ENCODE data around the gene ANO4. TPM values are rescaled to one million over a fixed set of nuclear protein-coding genes. Genes with fewer than 3 reads are reported as not detected.

ANO4 gene
- total RNA-seq, 2 donors from 2014 or later, result 7.2 to 8.5 TPM

DNA sequence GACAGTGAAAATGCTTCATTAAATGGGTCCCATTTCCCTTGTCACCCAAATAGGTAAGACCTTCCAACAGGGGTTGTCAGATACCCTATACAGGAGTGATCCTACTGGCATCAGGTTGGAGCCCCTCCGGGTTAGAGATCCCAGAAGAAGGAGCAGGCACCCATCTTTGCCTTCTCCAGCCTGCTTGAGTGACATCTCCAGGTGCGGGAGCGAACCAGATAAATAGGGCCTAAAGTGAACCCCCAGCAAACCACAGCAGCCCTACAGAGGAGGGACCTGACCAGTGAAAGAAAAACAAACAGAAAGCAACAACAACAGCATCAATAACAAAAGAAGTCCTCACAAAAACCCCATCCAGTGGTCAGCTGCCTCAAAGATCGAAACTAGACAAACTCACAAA lies 233.2 kb downstream of the ANO4 start:
- TF ChIP-seq, protein P1, sequence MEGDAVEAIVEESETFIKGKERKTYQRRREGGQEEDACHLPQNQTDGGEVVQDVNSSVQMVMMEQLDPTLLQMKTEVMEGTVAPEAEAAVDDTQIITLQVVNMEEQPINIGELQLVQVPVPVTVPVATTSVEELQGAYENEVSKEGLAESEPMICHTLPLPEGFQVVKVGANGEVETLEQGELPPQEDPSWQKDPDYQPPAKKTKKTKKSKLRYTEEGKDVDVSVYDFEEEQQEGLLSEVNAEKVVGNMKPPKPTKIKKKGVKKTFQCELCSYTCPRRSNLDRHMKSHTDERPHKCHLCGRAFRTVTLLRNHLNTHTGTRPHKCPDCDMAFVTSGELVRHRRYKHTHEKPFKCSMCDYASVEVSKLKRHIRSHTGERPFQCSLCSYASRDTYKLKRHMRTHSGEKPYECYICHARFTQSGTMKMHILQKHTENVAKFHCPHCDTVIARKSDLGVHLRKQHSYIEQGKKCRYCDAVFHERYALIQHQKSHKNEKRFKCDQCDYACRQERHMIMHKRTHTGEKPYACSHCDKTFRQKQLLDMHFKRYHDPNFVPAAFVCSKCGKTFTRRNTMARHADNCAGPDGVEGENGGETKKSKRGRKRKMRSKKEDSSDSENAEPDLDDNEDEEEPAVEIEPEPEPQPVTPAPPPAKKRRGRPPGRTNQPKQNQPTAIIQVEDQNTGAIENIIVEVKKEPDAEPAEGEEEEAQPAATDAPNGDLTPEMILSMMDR (IDR thresholded peaks at IDR 0.05), result no peak
- TF ChIP-seq POLR2A (IDR thresholded peaks at IDR 0.05), result no peak
- TF ChIP-seq POLR2AphosphoS5 (IDR thresholded peaks at IDR 0.05), result no peak
- Histone ChIP-seq H3K27me3 (replicated peaks; ENCODE audit: insufficient read depth) (no peaks in the 10 kb centered on the region), H3K36me3 (no peaks in the 10 kb centered on the region), H3K9me3 (no peaks in the 10 kb centered on the region), H3K27ac (no peak overlapping the region), H3K4me3 (no peak overlapping the region), H3K4me1 (replicated peaks) (no peaks in the 10 kb centered on the region)
- 92% methylated on average over 4 of the region's 4 CpGs for WGBS
- no peak for DNase-seq (ENCODE audit: low spot score)
- intact Hi-C loops (cut with DNase I), result no loop called here

DNA sequence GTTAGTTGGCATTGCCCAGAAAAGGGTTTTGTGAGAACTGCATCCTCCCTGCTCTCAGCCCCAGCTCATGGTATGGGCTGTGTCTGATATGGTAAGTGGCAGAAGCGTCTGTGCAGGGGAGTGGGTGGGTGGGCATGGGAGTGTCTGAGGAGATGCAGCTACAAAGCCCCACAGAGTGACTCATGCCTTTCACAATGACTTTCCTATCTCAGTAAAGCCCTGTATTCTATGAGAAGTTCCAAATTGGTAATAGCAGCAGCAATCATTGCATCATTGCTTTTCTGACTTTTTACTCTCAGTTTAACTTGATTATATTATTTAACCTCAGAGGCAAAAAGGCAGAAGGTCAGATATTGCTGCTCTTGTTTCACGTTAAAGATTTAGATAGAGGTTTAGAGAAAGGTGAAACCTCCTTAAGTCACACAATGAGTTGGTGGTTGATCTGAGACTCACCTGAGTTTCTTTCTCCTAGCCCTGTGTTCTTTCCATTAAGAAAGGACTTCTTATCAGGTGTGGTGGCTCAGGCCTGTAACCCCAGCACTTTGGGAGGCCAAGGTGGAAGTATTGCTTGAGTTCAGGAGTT lies 243.8 kb downstream of the ANO4 start:
- no peaks in the 10 kb centered on the region for H3K27me3 ChIP-seq (replicated peaks; ENCODE audit: insufficient read depth)
- no peak for DNase-seq (ENCODE audit: low spot score)
- 66% methylated on average over 2 of the region's 2 CpGs for WGBS
- intact Hi-C loops (cut with DNase I), result no loop called here
- no peaks in the 10 kb centered on the region for H3K9me3 ChIP-seq
- H3K27ac ChIP-seq, result no peak overlapping the region
- H3K4me3 ChIP-seq, result no peak overlapping the region
- H3K36me3 ChIP-seq, result no peaks in the 10 kb centered on the region
- H3K4me1 ChIP-seq (replicated peaks), result no peaks in the 10 kb centered on the region
- TF ChIP-seq POLR2A (IDR thresholded peaks at IDR 0.05) (no peak), POLR2AphosphoS5 (IDR thresholded peaks at IDR 0.05) (no peak)
- TF ChIP-seq, protein P1 (IDR thresholded peaks at IDR 0.05), result no peak

DNA sequence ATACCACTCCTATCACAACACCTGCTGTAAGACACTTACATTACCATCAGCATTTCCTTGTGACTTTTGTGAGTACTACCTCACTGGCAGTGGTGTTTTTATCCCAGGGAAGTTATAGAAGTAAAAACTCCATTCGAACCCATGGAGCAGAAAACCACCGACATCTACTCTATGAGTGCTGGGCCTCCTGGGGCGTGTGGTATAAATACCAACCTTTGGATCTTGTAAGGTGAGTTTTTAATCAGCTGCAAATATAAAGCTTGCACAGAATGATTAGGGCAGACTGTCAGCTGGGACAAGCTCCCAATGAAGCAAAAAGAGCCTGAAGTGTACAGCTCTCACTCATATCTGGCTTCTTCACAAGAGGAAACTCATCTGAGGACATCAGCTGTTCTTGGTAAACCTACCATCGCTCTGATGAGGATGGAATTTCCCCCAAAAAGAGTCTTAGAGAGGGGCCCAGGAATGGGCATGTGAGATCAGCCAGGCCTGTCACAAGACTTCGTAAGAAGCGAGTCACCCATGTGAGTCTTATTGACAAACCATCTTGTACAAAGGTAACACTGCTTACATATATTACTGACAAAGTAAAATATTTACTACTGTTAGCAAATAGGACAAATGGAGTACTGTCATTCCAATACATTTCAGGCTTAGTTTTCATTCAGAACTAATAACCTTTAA lies 245.4 kb downstream of the ANO4 start:
- Histone ChIP-seq H3K36me3 (no peaks in the 10 kb centered on the region), H3K27ac (peak overlapping the region; percentile 18 to 38), H3K27me3 (replicated peaks; ENCODE audit: insufficient read depth) (no peaks in the 10 kb centered on the region), H3K9me3 (no peaks in the 10 kb centered on the region), H3K4me3 (no peak overlapping the region), H3K4me1 (replicated peaks) (no peaks in the 10 kb centered on the region)
- TF ChIP-seq POLR2AphosphoS5 (IDR thresholded peaks at IDR 0.05), result peak; percentile 32
- TF ChIP-seq, protein P1 (IDR thresholded peaks at IDR 0.05), result no peak
- no peak for DNase-seq (ENCODE audit: low spot score)
- 77% methylated on average over 6 of the region's 6 CpGs for WGBS
- intact Hi-C loops (cut with DNase I), result no loop called here

DNA sequence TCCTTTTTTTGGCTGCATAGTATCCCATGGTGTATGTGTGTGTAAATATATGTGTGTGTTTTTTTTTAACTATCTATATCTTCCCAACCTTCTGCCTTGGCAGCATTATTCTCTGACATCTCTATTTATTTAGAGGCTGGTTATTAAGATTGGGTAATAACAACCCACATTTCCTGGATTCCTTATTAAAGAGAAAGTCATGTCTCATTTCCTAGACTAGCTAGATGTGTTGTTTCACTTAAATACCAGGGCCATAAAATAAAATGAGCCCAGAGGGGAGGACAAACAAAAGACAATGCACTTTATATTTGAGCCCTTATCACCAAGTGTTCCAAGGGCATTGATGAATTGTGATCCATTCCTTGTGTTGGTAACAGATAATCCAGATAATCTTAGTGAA lies 246.4 kb downstream of the ANO4 start:
- no peaks in the 10 kb centered on the region for H3K27me3 ChIP-seq (replicated peaks; ENCODE audit: insufficient read depth)
- H3K36me3 ChIP-seq, result no peaks in the 10 kb centered on the region
- no peaks in the 10 kb centered on the region for H3K4me1 ChIP-seq (replicated peaks)
- no peaks in the 10 kb centered on the region for H3K9me3 ChIP-seq
- DNase-seq (ENCODE audit: low spot score), result no peak
- H3K27ac ChIP-seq, result no peak overlapping the region
- intact Hi-C loops (cut with DNase I), result no loop called here
- no peak overlapping the region for H3K4me3 ChIP-seq
- TF ChIP-seq POLR2A (IDR thresholded peaks at IDR 0.05) (no peak), POLR2AphosphoS5 (IDR thresholded peaks at IDR 0.05) (no peak)
- TF ChIP-seq, protein P1 (IDR thresholded peaks at IDR 0.05), result no peak

DNA sequence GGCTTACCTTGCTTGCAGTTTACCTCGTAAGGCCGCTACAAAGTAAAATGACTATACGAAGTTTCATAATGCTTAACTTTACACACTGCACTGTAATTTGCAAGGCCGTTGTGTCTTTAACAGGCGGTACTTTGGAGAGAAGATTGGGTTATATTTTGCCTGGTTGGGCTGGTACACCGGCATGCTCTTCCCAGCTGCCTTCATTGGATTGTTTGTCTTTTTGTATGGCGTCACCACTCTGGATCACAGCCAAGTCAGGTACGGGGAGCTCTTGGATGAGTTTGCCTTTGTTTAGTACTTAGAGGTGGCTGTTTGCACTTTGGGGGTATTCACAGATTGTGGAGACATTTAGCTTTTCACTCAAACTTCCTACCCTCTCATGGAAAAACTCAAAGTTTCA lies 247.6 kb downstream of the ANO4 start:
- TF ChIP-seq, protein P1 (IDR thresholded peaks at IDR 0.05), result no peak
- TF ChIP-seq POLR2A (IDR thresholded peaks at IDR 0.05) (no peak), POLR2AphosphoS5 (IDR thresholded peaks at IDR 0.05) (no peak)
- Histone ChIP-seq H3K27me3 (replicated peaks; ENCODE audit: insufficient read depth) (no peaks in the 10 kb centered on the region), H3K27ac (peak overlapping the region in 1 of 2 donors; percentile 11), H3K4me1 (replicated peaks) (no peaks in the 10 kb centered on the region), H3K9me3 (no peaks in the 10 kb centered on the region), H3K36me3 (no peaks in the 10 kb centered on the region), H3K4me3 (no peak overlapping the region)
- intact Hi-C loops (cut with DNase I), result no loop called here
- 71% methylated on average over 8 of the region's 8 CpGs for WGBS
- DNase-seq (ENCODE audit: low spot score), result no peak

Measured in prostate gland (tissue), 2 donors.